Measurements from ENCODE around the gene RACGAP1.

RACGAP1 gene

GRCh38 chr12:49959685-49960473 is 65.4 kb downstream of the RACGAP1 start:
- Histone ChIP-seq H3K27me3 (ENCODE audit: insufficient read depth, low read depth) (peaks cover 56% of the 10 kb centered on the region), H2AFZ (ENCODE audit: low read depth) (no peak overlapping the region)

GRCh38 chr12:49957570-49957967 is 67.7 kb downstream of the RACGAP1 start:
- Histone ChIP-seq H3K27ac (no peak overlapping the region), H3K36me3 (ENCODE audit: insufficient read depth) (no peaks in the 10 kb centered on the region), H4K20me1 (ENCODE audit: insufficient read depth) (no peaks in the 10 kb centered on the region), H3K4me3 (IDR thresholded peaks at IDR 0.05; ENCODE audit: insufficient read depth, low read depth, low read length) (no peak overlapping the region), H3K79me2 (ENCODE audit: insufficient read depth, low read depth) (no peaks in the 10 kb centered on the region), H3K9ac (no peak overlapping the region), H3K4me2 (no peak overlapping the region), H2AFZ (ENCODE audit: low read depth) (no peak overlapping the region), H3K27me3 (ENCODE audit: insufficient read depth, low read depth) (peaks cover 34% of the 10 kb centered on the region; the same call in 1 of the 2 replicates), H3K4me1 (ENCODE audit: low read depth, poor library complexity, severe bottlenecking) (no peaks in the 10 kb centered on the region)
- TF ChIP-seq, protein P1, sequence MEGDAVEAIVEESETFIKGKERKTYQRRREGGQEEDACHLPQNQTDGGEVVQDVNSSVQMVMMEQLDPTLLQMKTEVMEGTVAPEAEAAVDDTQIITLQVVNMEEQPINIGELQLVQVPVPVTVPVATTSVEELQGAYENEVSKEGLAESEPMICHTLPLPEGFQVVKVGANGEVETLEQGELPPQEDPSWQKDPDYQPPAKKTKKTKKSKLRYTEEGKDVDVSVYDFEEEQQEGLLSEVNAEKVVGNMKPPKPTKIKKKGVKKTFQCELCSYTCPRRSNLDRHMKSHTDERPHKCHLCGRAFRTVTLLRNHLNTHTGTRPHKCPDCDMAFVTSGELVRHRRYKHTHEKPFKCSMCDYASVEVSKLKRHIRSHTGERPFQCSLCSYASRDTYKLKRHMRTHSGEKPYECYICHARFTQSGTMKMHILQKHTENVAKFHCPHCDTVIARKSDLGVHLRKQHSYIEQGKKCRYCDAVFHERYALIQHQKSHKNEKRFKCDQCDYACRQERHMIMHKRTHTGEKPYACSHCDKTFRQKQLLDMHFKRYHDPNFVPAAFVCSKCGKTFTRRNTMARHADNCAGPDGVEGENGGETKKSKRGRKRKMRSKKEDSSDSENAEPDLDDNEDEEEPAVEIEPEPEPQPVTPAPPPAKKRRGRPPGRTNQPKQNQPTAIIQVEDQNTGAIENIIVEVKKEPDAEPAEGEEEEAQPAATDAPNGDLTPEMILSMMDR (conservative IDR thresholded peaks at IDR 0.05; ENCODE audit: low read depth, low read length), result no peak

More at GRCh38 chr12:49959685-49960473, 65.4 kb downstream of the RACGAP1 start:
- Histone ChIP-seq H3K9ac (no peak overlapping the region), H4K20me1 (ENCODE audit: insufficient read depth) (no peaks in the 10 kb centered on the region), H3K79me2 (ENCODE audit: insufficient read depth, low read depth) (no peaks in the 10 kb centered on the region), H3K4me2 (no peak overlapping the region), H3K27ac (no peak overlapping the region), H3K4me3 (IDR thresholded peaks at IDR 0.05; ENCODE audit: insufficient read depth, low read depth, low read length) (no peak overlapping the region), H3K4me1 (ENCODE audit: low read depth, poor library complexity, severe bottlenecking) (no peaks in the 10 kb centered on the region), H3K36me3 (ENCODE audit: insufficient read depth) (no peaks in the 10 kb centered on the region)
- TF ChIP-seq, protein P1 (conservative IDR thresholded peaks at IDR 0.05; ENCODE audit: low read depth, low read length), result no peak

- Histone ChIP-seq H3K27ac (no peak overlapping the region), H3K9ac (no peak overlapping the region), H3K27me3 (ENCODE audit: insufficient read depth, low read depth) (peaks cover 32% of the 10 kb centered on the region; the same call in 1 of the 2 replicates), H4K20me1 (ENCODE audit: insufficient read depth) (no peaks in the 10 kb centered on the region), H3K4me1 (ENCODE audit: low read depth, poor library complexity, severe bottlenecking) (no peaks in the 10 kb centered on the region), H3K36me3 (ENCODE audit: insufficient read depth) (no peaks in the 10 kb centered on the region), H2AFZ (ENCODE audit: low read depth) (no peak overlapping the region), H3K4me2 (no peak overlapping the region), H3K4me3 (IDR thresholded peaks at IDR 0.05; ENCODE audit: insufficient read depth, low read depth, low read length) (no peak overlapping the region), H3K79me2 (ENCODE audit: insufficient read depth, low read depth) (no peaks in the 10 kb centered on the region)
- TF ChIP-seq, protein P1 (conservative IDR thresholded peaks at IDR 0.05; ENCODE audit: low read depth, low read length), result no peak
These were observed 68.4 kb downstream of the RACGAP1 start for GRCh38 chr12:49956663-49957569.

- Histone ChIP-seq H4K20me1 (ENCODE audit: insufficient read depth) (no peaks in the 10 kb centered on the region), H3K36me3 (ENCODE audit: insufficient read depth) (no peaks in the 10 kb centered on the region), H3K79me2 (ENCODE audit: insufficient read depth, low read depth) (no peaks in the 10 kb centered on the region), H3K4me3 (IDR thresholded peaks at IDR 0.05; ENCODE audit: insufficient read depth, low read depth, low read length) (no peak overlapping the region), H3K27me3 (ENCODE audit: insufficient read depth, low read depth) (peaks cover 32% of the 10 kb centered on the region; the same call in 1 of the 2 replicates), H3K4me2 (no peak overlapping the region), H3K27ac (no peak overlapping the region), H3K9ac (no peak overlapping the region), H3K4me1 (ENCODE audit: low read depth, poor library complexity, severe bottlenecking) (no peaks in the 10 kb centered on the region), H2AFZ (ENCODE audit: low read depth) (no peak overlapping the region)
- TF ChIP-seq, protein P1 (conservative IDR thresholded peaks at IDR 0.05; ENCODE audit: low read depth, low read length), result no peak
These were observed 69.2 kb downstream of the RACGAP1 start for GRCh38 chr12:49955899-49956662.

All from KMS-11 (cell line).